OCI-M2 (cell line): ENCODE measurements around the gene STK17B.
"Not testable (repeated sequence)": the region's sequence is repeated elsewhere in the genome, so short reads cannot be mapped to it uniquely, and the experiment has no call there.

Source experiments
- DNase-seq: peaks from one replicate; lab custom pipeline; 2025; ENCODE audit not compliant: unreplicated experiment; lab: John Stamatoyannopoulos, UW

Gene STK17B

GRCh38 chr2:196171248-196171871 lies at the start of gene STK17B:
Gene STK17B (minus strand): TSS chr2:196171578. CDS start chr2:196163383, 8,195 bp downstream.
- DNase-seq = no peak

- DNase-seq = no peak
These were observed 49.3 kb upstream of the STK17B start for GRCh38 chr2:196220671-196221070.

- DNase-seq = no peak
These were observed 48.3 kb upstream of the STK17B start for GRCh38 chr2:196219671-196220070.

- DNase-seq = no peak
These were observed 46.7 kb upstream of the STK17B start for GRCh38 chr2:196218106-196218505.

GRCh38 chr2:196217116-196217515 lies 45.7 kb upstream of the STK17B start:
- no peak for DNase-seq

GRCh38 chr2:196215376-196215775 lies 44.0 kb upstream of the STK17B start:
- DNase-seq = no peak

GRCh38 chr2:196214156-196214555 lies 42.8 kb upstream of the STK17B start:
- DNase-seq = no peak

GRCh38 chr2:196213252-196213980 lies 42.0 kb upstream of the STK17B start:
- no peak for DNase-seq

GRCh38 chr2:196208915-196209314 lies 37.5 kb upstream of the STK17B start:
- DNase-seq = no peak

GRCh38 chr2:196206804-196207203 lies 35.4 kb upstream of the STK17B start:
- DNase-seq = no peak

GRCh38 chr2:196205881-196206435 lies 34.6 kb upstream of the STK17B start:
- no peak for DNase-seq

- no peak for DNase-seq
These were observed 33.8 kb upstream of the STK17B start for GRCh38 chr2:196205011-196205766.

GRCh38 chr2:196201229-196202009 lies 30.0 kb upstream of the STK17B start:
- DNase-seq = no peak

- no peak for DNase-seq
These were observed 29.2 kb upstream of the STK17B start for GRCh38 chr2:196200557-196200956.

- DNase-seq = no peak
These were observed 24.4 kb upstream of the STK17B start for GRCh38 chr2:196195758-196196157.

- DNase-seq = no peak
These were observed 23.9 kb upstream of the STK17B start for GRCh38 chr2:196195302-196195701.

GRCh38 chr2:196191541-196191940 lies 20.2 kb upstream of the STK17B start:
- no peak for DNase-seq

- no peak for DNase-seq
These were observed 16.6 kb upstream of the STK17B start for GRCh38 chr2:196187898-196188458.

GRCh38 chr2:196187175-196187700 lies 15.9 kb upstream of the STK17B start:
- DNase-seq = not testable (repeated sequence)

GRCh38 chr2:196186266-196186980 lies 15.0 kb upstream of the STK17B start:
- no peak for DNase-seq
